Spleen (tissue), 7 donors: Measurements from ENCODE around the gene COLEC12.

ENCODE experiments used
- POLR2A ChIP-seq, 3 donors: fragments of 450-650 bp; IDR thresholded peaks; one replicate each; pipeline ENCODE4 v1.5.1; 2017; ENCODE audit warnings: antibody characterized with exemption in 3 of 3, mild to moderate bottlenecking in 1 of 3
- TF ChIP-seq, protein P1 (sequence below), 11 experiments: fragments of 200-600 bp in 7 of 11; fragments of 450-650 bp in 4 of 11; sonication (generic) in 4 of 11; IDR thresholded peaks in 8 of 11; conservative IDR thresholded peaks in 3 of 11; 1 replicate in 7 of 11; 2 replicates in 4 of 11; pipeline versions ENCODE4 v1.4.0 to v1.8.0; 2016 to 2021; ENCODE audit warnings: antibody characterized with exemption in 11 of 11, inconsistent platforms in 4 of 11, mild to moderate bottlenecking in 1 of 11
- donor health status: DM: no; HTN: no; CAD: no; lungs with moderate emphysema.
- donor health status: DM: no; HTN: no; CAD: no.
- donor health status: DM: no; HTN: no; CAD: no.

DNA sequence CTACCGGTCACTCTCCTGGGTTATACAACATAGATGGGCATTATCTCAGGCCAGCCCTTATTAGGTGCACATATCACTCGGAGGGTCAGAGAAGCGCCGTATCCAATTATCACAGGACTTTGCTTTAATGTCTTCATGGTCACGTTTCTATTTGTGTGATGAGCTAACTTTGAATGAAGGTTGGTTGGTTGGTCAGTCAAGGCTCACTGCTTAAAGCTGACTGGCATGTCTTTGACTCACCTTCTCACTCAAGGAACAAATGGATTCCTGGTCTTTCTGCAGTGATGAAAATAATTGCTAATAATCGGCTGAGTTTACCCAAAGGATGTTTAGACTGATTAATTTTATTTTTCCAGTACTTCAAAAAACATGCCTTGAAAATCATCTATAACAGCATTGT, 39.7 kb downstream of the COLEC12 start:
- TF ChIP-seq, protein P1, sequence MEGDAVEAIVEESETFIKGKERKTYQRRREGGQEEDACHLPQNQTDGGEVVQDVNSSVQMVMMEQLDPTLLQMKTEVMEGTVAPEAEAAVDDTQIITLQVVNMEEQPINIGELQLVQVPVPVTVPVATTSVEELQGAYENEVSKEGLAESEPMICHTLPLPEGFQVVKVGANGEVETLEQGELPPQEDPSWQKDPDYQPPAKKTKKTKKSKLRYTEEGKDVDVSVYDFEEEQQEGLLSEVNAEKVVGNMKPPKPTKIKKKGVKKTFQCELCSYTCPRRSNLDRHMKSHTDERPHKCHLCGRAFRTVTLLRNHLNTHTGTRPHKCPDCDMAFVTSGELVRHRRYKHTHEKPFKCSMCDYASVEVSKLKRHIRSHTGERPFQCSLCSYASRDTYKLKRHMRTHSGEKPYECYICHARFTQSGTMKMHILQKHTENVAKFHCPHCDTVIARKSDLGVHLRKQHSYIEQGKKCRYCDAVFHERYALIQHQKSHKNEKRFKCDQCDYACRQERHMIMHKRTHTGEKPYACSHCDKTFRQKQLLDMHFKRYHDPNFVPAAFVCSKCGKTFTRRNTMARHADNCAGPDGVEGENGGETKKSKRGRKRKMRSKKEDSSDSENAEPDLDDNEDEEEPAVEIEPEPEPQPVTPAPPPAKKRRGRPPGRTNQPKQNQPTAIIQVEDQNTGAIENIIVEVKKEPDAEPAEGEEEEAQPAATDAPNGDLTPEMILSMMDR (IDR thresholded peaks at IDR 0.05 in 8 of 11, conservative IDR thresholded peaks at IDR 0.05 in 3 of 11) = no peak
- TF ChIP-seq POLR2A (IDR thresholded peaks at IDR 0.05) = no peak
